ENCODE data around the gene WDR7.

DNA sequence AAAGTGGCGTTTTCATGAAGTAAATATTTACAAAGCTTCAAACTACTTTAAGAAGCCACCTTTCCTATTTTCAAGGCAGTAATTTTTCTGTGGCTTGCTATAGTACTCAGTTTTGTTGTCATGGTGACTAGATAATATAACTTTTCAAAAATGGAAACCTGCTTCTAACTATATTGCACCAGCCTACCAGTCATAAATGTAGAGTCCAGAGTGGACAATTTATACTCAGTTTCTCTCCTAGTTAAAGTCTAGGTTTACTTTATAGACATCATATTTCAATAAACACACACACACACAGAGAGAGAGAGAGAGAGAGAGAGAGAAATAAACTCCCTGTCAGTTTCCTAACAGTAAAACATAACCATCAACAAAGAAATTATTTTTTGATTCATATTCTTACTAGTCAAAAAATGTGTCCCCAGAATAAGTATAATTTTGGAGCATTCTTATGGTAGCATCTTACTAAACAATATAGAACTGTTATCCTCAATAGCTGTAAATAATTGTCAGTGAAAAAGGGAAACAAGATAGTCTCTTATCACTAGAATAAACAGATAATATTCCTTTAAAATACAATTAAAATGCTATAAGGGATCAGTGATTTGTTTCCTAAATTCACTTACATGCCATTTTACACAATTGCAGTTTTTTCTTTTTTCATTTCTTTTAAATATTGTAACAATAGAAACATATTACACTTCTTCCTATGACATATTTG lies 332.3 kb downstream of the WDR7 start:
- TF ChIP-seq, protein P1, sequence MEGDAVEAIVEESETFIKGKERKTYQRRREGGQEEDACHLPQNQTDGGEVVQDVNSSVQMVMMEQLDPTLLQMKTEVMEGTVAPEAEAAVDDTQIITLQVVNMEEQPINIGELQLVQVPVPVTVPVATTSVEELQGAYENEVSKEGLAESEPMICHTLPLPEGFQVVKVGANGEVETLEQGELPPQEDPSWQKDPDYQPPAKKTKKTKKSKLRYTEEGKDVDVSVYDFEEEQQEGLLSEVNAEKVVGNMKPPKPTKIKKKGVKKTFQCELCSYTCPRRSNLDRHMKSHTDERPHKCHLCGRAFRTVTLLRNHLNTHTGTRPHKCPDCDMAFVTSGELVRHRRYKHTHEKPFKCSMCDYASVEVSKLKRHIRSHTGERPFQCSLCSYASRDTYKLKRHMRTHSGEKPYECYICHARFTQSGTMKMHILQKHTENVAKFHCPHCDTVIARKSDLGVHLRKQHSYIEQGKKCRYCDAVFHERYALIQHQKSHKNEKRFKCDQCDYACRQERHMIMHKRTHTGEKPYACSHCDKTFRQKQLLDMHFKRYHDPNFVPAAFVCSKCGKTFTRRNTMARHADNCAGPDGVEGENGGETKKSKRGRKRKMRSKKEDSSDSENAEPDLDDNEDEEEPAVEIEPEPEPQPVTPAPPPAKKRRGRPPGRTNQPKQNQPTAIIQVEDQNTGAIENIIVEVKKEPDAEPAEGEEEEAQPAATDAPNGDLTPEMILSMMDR (IDR thresholded peaks at IDR 0.05; ENCODE audit: poor library complexity): no peak
- TF ChIP-seq EZH2 (IDR thresholded peaks at IDR 0.05; ENCODE audit: borderline replicate concordance): no peak
